Activated naive CD8-positive, alpha-beta T cell treated with anti-CD3 and anti-CD28 coated beads, Interleukin-2, amount 50 U/mL, for 24 hours (primary cell): ENCODE measurements around the gene PLEKHH3.

Experiments used
- ATAC-seq: fragments of 150-1000 bp; cut with Tn5 transposase; one replicate; pipeline ENCODE4 v1.10.0; 2021
- DNase-seq: peaks from one replicate; pipeline ENCODE4 v3.0.0; 2021
- H3K27ac Mint-ChIP-seq: one replicate; pipeline ENCODE4 v1.8.0; 2021; ENCODE audit warnings: mild to moderate bottlenecking, mixed read lengths
- H3K27me3 Mint-ChIP-seq: one replicate; pipeline ENCODE4 v1.8.0; 2021; ENCODE audit warnings: mixed read lengths
- H3K36me3 Mint-ChIP-seq: one replicate; pipeline ENCODE4 v1.8.0; 2021; ENCODE audit warnings: low read depth, mixed read lengths
- H3K4me1 Mint-ChIP-seq: one replicate; pipeline ENCODE4 v1.8.0; 2021; ENCODE audit warnings: mixed read lengths
- H3K4me3 Mint-ChIP-seq: one replicate; pipeline ENCODE4 v1.8.0; 2021; ENCODE audit warnings: mild to moderate bottlenecking, moderate library complexity, mixed read lengths
- H3K9me3 Mint-ChIP-seq: one replicate; pipeline ENCODE4 v1.8.0; 2021; ENCODE audit warnings: mixed read lengths

The PLEKHH3 gene

DNA sequence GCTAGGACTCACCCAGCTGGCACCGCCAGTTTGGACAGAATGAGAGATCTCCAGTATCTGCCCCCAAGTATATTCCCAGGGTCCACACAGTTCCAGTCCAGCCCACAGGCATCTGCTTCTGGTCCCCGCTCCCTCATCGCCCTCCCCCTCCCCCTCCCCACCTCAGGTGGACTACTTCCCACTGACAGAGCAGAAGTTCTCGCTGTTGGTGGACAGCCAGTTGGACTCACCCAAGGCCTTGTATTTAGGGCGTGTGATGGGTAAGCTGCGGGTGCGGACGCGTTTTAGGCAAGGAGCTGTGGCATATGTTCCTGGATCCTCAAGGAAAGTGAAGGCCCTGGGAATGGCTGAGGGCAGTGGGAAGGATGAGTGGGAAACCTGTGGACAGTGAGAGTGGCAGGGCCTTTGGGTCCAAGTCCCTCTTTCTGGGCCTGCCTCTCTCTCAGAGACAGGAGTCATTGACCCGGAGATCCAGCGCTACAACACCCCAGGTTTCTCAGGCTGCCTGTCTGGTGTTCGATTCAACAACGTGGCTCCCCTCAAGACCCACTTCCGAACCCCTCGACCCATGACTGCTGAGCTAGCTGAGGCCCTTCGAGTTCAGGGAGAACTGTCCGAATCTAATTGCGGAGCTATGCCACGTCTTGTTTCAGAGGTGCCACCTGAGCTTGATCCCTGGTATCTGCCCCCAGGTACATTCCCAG is 20.5 kb upstream of the PLEKHH3 start:
- peaks cover 7% of the 10 kb centered on the region for H3K36me3 Mint-ChIP-seq
- DNase-seq = no peak

DNA sequence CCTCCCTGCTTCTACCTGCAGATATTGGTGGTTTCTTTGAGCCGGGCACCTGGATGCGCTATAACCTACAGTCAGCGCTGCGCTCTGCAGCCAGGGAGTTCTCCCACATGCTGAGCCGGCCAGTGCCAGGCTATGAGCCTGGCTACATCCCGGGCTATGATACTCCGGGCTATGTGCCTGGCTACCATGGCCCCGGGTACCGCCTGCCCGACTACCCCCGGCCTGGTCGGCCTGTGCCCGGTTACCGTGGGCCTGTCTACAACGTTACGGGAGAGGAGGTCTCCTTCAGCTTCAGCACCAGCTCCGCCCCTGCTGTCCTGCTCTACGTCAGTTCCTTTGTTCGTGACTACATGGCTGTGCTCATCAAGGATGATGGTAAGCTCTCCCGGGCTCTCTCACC is 18.7 kb upstream of the PLEKHH3 start:
- DNase-seq (no peak), ATAC-seq (no peak)
- Mint-ChIP-seq H3K27me3 (no peaks in the 10 kb centered on the region), H3K4me3 (no peak overlapping the region), H3K27ac (no peak overlapping the region), H3K9me3 (no peaks in the 10 kb centered on the region), H3K36me3 (peaks cover 4% of the 10 kb centered on the region), H3K4me1 (no peaks in the 10 kb centered on the region)

More for the DNA sequence above, 20.5 kb upstream of the PLEKHH3 start:
- H3K4me1 Mint-ChIP-seq = no peaks in the 10 kb centered on the region
- no peak for ATAC-seq
- no peaks in the 10 kb centered on the region for H3K27me3 Mint-ChIP-seq
- H3K9me3 Mint-ChIP-seq = no peaks in the 10 kb centered on the region
- H3K4me3 Mint-ChIP-seq = no peak overlapping the region
- H3K27ac Mint-ChIP-seq = no peak overlapping the region

DNA sequence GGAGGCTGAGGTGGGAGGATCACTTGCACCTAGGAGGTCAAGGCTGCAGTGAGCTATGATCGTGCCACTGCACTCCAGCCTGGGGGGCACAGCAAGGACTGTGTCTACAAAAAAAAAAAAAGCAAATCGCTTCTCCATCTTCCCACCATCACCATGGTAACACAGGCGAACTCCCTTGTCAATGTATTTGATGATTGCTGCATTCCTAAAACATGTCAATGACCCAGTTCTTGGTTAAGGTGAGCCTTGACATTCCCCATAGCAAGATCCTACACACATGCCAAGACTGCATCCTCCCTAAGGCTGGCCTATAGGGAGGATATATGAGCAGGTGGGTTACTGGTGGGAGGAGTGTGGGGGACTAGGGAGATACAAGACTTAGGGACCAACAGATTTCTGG is 17.7 kb upstream of the PLEKHH3 start:
- Mint-ChIP-seq H3K4me1 (no peaks in the 10 kb centered on the region), H3K27me3 (no peaks in the 10 kb centered on the region), H3K9me3 (no peaks in the 10 kb centered on the region), H3K36me3 (peaks cover 3% of the 10 kb centered on the region), H3K4me3 (no peak overlapping the region), H3K27ac (no peak overlapping the region)
- no peak for ATAC-seq
- DNase-seq = no peak

DNA sequence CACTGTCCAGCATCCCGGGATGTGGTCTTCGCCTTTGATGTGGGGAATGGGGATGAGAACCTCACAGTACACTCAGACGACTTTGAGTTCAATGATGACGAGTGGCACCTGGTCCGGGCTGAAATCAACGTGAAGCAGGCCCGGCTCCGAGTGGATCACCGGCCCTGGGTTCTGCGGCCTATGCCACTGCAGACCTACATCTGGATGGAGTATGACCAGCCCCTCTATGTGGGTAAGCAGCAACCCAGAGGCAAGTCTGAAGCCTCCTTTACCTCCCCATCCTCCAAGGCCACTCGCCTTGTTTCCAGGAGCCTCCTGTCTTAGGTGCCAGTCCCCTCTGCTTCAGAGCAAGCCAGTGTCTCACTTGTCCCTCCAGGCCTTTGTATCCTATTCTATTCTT is 15.7 kb upstream of the PLEKHH3 start:
- H3K9me3 Mint-ChIP-seq = no peaks in the 10 kb centered on the region
- H3K4me1 Mint-ChIP-seq = no peaks in the 10 kb centered on the region
- peaks cover 1% of the 10 kb centered on the region for H3K36me3 Mint-ChIP-seq
- H3K27me3 Mint-ChIP-seq = no peaks in the 10 kb centered on the region
- H3K4me3 Mint-ChIP-seq = no peak overlapping the region
- no peak for DNase-seq
- no peak overlapping the region for H3K27ac Mint-ChIP-seq
- ATAC-seq = no peak

DNA sequence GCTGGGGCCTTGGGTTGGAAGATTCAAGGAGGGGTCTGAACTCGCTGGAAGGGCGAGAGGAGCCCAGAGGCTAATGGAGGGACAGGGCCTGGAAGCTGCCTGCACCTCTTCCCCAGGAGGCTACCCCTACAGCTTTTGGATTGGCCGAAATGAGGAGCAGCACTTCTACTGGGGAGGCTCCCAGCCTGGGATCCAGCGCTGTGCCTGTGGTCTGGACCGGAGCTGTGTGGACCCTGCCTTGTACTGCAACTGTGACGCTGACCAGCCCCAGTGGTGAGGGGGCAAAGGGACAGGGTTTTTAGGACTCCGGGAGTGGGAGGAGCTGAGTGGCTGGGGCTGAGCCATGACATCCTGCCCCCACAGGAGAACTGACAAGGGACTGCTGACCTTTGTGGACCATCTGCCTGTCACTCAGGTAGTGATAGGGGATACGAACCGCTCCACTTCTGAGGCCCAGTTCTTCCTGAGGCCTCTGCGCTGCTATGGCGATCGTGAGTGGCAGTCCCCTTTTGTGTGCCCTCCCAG is 14.3 kb upstream of the PLEKHH3 start:
- peaks cover 1% of the 10 kb centered on the region for H3K36me3 Mint-ChIP-seq
- no peak overlapping the region for H3K4me3 Mint-ChIP-seq
- no peaks in the 10 kb centered on the region for H3K9me3 Mint-ChIP-seq
- no peak overlapping the region for H3K27ac Mint-ChIP-seq
- no peaks in the 10 kb centered on the region for H3K4me1 Mint-ChIP-seq
- ATAC-seq = peak; percentile 22
- H3K27me3 Mint-ChIP-seq = no peaks in the 10 kb centered on the region
- no peak for DNase-seq

DNA sequence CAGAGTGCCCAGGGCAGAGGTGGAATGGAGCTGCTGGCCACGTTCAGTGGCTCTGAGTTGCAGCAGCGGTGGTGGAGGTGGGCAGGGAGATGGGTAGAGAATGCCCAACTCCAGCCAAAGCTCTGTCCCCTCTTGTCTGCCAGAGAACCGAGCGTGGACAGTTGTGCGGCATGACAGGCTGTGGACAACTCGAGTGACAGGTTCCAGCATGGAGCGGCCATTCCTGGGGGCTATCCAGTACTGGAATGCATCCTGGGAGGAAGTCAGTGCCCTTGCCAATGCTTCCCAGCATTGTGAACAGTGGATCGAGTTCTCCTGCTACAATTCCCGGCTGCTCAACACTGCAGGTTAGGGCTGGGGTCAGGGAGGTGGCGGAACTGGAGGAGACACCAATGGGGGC is 13.8 kb upstream of the PLEKHH3 start:
- no peak overlapping the region for H3K27ac Mint-ChIP-seq

DNA sequence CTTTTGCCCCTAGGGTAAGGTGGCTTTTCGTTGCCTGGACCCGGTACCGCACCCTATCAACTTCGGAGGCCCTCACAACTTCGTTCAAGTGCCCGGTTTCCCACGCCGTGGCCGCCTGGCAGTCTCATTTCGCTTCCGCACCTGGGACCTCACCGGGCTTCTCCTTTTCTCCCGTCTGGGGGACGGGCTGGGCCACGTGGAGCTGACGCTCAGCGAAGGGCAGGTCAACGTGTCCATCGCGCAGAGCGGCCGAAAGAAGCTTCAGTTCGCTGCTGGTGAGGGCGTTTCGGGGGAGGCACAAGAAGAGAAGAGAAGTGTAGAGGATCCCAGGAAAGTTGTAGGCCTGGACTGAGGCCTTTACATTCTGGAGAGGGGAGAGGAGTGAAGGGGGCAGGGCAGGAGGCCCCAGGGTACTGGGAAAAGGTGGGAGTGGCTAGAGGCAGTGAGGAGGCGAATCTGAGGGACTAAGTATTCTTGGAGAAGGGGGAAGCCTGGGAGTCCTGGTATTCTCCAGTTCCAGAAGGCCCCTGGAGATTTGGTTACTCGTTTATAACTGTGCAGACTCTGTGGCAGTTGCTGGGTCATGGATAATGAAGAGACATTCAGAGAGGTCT is 11.0 kb upstream of the PLEKHH3 start:
- Mint-ChIP-seq H3K4me3 (no peak overlapping the region), H3K9me3 (no peaks in the 10 kb centered on the region), H3K4me1 (peaks cover 7% of the 10 kb centered on the region), H3K27ac (no peak overlapping the region), H3K36me3 (no peaks in the 10 kb centered on the region), H3K27me3 (peaks cover 23% of the 10 kb centered on the region)
- no peak for DNase-seq
- no peak for ATAC-seq

More for the DNA sequence above, 13.8 kb upstream of the PLEKHH3 start:
- DNase-seq = no peak
- Mint-ChIP-seq H3K4me1 (no peaks in the 10 kb centered on the region), H3K27me3 (peaks cover 5% of the 10 kb centered on the region), H3K36me3 (peaks cover 1% of the 10 kb centered on the region), H3K4me3 (no peak overlapping the region), H3K9me3 (no peaks in the 10 kb centered on the region)
- ATAC-seq = no peak

DNA sequence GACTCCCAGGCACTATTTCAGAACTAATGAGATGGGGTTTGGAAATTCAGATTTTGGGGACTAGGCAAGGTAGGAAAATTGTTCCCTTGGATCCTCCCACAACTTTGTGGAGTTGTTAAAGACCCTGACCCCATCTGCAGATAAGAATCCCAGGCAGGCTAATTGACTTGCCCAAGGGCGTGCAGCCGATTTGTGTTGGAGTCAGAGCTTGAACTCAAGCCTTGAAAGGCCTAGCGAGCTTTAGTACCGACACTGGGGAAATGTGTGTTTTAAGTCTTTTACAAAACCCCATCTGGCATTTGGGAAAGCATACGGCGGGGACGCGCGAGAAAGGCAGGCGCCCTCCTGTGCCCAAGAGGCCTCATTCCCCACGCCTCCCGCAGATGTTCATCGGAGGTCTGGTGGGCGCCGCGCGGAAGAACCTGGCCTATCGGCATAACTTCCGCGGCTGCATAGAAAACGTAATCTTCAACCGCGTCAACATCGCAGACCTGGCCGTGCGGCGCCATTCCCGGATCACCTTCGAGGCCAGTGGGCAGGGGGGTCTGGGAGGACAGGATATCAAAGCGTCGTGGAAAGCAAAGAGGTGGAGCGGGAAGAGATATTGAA is 9.8 kb upstream of the PLEKHH3 start:
- no peaks in the 10 kb centered on the region for H3K36me3 Mint-ChIP-seq
- DNase-seq = no peak
- H3K9me3 Mint-ChIP-seq = no peaks in the 10 kb centered on the region
- H3K27ac Mint-ChIP-seq = no peak overlapping the region
- ATAC-seq = no peak
- H3K4me1 Mint-ChIP-seq = peaks cover 18% of the 10 kb centered on the region
- peaks cover 33% of the 10 kb centered on the region for H3K27me3 Mint-ChIP-seq
- H3K4me3 Mint-ChIP-seq = no peak overlapping the region

DNA sequence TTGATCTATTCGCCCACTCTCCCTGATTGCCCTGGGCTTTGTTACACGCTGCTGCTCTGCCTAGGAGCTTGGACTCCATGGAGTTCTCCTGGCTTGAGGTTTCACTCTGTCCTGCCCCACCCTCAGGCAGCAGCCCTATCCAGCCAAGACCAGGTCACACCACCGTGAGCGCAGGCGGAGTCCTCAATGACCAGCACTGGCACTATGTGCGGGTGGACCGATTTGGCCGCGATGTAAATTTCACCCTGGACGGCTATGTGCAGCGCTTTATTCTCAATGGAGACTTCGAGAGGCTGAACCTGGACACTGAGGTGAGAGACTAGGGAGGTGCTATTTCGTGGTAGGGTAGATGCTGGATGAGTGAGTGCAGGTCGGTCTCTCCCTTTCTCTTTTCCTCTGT is 9.0 kb upstream of the PLEKHH3 start:
- Mint-ChIP-seq H3K4me1 (peaks cover 24% of the 10 kb centered on the region), H3K27ac (no peak overlapping the region), H3K4me3 (no peak overlapping the region), H3K27me3 (peaks cover 38% of the 10 kb centered on the region), H3K9me3 (no peaks in the 10 kb centered on the region), H3K36me3 (no peaks in the 10 kb centered on the region)
- no peak for DNase-seq
- no peak for ATAC-seq

DNA sequence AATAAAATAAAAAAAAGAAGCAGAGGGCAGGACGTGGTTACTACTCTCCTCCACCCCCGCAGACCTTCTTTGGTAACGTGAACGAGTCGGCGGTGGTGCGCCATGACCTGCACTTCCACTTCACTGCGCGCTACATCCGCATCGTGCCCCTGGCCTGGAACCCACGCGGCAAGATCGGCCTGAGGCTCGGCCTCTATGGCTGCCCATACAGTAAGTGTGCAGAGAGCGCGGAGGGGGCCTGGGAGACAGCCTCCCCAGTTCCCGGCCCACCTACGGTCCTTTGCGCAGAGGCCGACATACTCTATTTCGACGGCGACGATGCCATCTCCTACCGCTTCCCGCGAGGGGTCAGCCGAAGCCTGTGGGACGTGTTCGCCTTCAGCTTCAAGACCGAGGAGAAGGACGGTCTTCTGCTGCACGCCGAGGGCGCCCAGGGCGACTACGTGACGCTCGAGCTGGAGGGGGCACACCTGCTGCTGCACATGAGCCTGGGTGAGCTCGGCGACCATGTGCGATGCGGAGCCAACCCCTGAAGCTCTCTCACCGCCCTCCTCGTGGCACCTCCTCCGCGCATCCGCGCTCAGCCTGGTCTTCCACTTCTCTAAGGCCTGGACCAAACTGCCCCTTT is 8.2 kb upstream of the PLEKHH3 start:
- Mint-ChIP-seq H3K27ac (no peak overlapping the region), H3K36me3 (no peaks in the 10 kb centered on the region), H3K4me3 (no peak overlapping the region)

DNA sequence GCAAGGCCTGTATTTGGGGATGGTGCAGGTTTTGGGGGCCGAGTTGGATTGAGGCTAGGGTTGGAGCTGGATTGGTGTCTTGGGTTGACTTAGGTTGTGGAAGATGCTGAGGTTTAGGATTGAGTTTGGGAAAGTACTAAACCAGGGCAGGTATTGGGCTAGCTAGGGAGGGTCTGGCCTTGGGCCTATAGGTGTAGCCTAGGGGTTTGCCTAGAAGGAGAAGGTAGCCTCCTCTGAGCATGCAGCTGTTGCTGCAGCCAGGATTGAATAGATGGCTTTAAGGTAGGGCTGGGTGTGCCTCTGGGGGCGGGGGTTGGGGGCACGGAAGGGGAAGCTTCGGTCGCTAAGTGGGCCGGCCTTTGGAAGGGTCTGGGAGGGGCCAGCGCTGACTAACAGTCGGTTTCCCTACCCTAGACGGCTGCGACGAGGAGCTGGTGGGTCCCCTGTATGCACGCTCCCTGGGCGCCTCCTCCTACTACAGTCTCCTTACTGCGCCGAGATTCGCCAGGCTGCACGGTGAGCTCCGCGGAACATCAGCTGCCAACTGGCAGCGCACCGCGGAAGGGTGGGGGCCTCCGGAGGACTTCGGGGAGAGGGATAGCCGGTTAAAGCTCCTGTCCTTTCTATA is 6.7 kb upstream of the PLEKHH3 start:
- H3K27ac Mint-ChIP-seq = no peak overlapping the region
- H3K27me3 Mint-ChIP-seq = peaks cover 44% of the 10 kb centered on the region
- DNase-seq = no peak
- peaks cover 42% of the 10 kb centered on the region for H3K4me1 Mint-ChIP-seq
- ATAC-seq = no peak
- peak overlapping the region; percentile 8 for H3K4me3 Mint-ChIP-seq
- H3K9me3 Mint-ChIP-seq = no peaks in the 10 kb centered on the region
- no peaks in the 10 kb centered on the region for H3K36me3 Mint-ChIP-seq

More for the DNA sequence above, 8.2 kb upstream of the PLEKHH3 start:
- DNase-seq = no peak
- ATAC-seq = no peak
- Mint-ChIP-seq H3K27me3 (peaks cover 41% of the 10 kb centered on the region), H3K4me1 (peaks cover 28% of the 10 kb centered on the region), H3K9me3 (no peaks in the 10 kb centered on the region)

DNA sequence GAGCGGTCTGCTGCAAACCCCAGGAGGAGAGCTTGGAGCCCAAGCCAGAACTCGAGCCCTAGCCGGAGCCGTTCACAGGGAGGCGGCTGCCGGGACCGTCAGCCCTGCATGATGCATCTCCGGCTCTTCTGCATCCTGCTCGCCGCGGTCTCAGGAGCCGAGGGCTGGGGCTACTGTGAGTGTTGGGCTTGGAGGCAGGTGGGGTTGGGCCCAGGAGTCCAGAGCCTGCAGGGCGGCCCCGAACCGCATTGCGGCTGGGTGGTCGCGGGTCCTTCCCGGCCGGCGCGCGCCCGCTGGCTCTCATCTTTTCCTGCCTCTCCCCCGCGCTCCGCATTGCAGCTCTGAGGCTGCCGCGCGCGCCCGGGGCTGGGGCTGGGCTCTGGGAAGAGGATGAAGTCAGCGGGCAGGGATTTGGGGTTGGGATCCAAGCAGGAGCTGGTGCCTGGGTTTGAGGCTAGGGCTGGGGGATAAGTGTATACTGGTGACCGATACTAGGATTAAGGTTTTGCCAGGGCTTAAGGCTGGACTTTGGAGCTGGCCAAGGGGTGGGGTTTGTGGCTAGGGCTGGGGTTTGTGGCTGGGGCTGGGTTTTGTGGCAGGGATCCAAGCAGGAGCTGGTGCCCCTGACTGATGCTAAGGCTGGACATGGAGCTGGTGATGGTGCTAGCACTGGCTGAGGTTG is 6.1 kb upstream of the PLEKHH3 start:
- no peaks in the 10 kb centered on the region for H3K36me3 Mint-ChIP-seq
- peak; percentile 34 for DNase-seq
- H3K4me1 Mint-ChIP-seq = peaks cover 45% of the 10 kb centered on the region
- ATAC-seq = no peak
- peak overlapping the region; percentile 57 for H3K4me3 Mint-ChIP-seq
- no peak overlapping the region for H3K27ac Mint-ChIP-seq
- no peaks in the 10 kb centered on the region for H3K9me3 Mint-ChIP-seq
- peaks cover 44% of the 10 kb centered on the region for H3K27me3 Mint-ChIP-seq

DNA sequence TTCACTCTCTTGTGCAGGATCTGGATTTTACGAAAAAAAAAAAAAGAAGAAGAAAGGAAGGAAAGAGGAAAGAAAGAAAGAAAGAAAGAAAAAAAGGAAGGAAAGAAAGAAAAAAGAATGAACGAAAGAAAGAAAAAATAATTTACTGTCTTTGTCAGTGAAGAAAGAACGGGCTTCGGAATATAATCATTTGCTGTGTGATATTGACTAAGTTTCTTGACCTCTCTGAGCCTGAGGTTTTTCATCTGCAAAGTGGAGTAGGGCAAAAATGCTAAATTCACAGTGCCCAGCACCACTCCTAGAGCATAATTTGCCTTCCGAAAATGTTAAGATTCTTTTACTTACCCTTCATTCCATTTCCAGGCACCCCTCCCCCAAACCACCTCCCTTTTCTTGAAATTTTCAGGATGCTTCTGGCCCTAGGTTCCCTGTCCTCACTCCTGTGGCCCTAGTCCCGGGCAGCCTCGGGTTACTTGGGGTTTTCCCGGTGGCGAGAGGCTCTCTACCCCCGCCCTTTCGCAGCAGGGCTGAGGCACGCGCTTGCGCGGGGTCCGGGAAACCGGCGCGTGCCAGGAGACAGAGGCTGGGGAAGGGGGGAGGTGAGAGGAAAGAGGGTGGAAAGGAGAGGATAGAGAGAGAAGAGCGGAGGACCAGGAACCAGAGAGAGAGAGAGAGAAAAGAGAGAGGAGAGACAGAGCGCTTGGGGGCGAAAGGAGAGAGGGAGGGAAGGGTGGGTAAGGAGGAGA is 5.4 kb upstream of the PLEKHH3 start, which contains the start of gene CNTNAP1:
CNTNAP1 (plus strand) TSS at position 556 of the 746 bp plus-strand sequence. CDS start 299 bp downstream, outside the sequence.
- H3K4me3 Mint-ChIP-seq = peak within 1 kb of the TSS; percentile 57
- peaks cover 52% of the 10 kb centered on the region for H3K4me1 Mint-ChIP-seq
- H3K27me3 Mint-ChIP-seq = peaks cover 44% of the 10 kb centered on the region

More for the DNA sequence above, 5.4 kb upstream of the PLEKHH3 start, which contains the start of gene CNTNAP1:
- DNase-seq (no peak), ATAC-seq (no peak)
- no peaks in the 10 kb centered on the region for H3K9me3 Mint-ChIP-seq
- peak within 1 kb of the TSS; percentile 50 for H3K27ac Mint-ChIP-seq
- no peaks in the 10 kb centered on the region for H3K36me3 Mint-ChIP-seq
